IMR-90 (cell line): ENCODE data around the gene NMB. TPM values are rescaled to one million over a fixed set of nuclear protein-coding genes. Genes with fewer than 3 reads are reported as not detected.

ENCODE experiments used
- ATAC-seq: fragments of 200-7000 bp; cut with Tn5 transposase; 2 replicates; pipeline ENCODE4 v1.9.1; 2020; ENCODE audit warnings: low read depth, mild to moderate bottlenecking, moderate library complexity
- BruUV-seq: library from RNA; stranded (reverse); fragments of 400-500 nt; replicated peaks from 2 replicates; lab custom pipeline; 2021; lab: Mats Ljungman, UMichigan
- CTCF ChIA-PET: fragments of 300-600 bp; formaldehyde crosslinking; extraction: SDS; loops from one replicate; lab custom pipeline; 2021; ENCODE audit warnings: antibody characterized with exemption; lab: Yijun Ruan, JAX
- POLR2A ChIA-PET: fragments of 300-600 bp; sonication (Branson Sonifier 250); formaldehyde crosslinking; loops from one replicate; lab custom pipeline; 2022; ENCODE audit warnings: antibody characterized with exemption; ENCODE audit not compliant: unreplicated experiment; lab: Charles Lee
- DNase-seq: peaks from one replicate; pipeline ENCODE4 v3.0.0; 2013
- H2AFZ ChIP-seq: replicated peaks from 2 replicates; pipeline ENCODE3; 2013; ENCODE audit warnings: low read length, mild to moderate bottlenecking; ENCODE audit not compliant: poor library complexity
- H2AK5ac ChIP-seq: 2 replicates; pipeline ENCODE4 v1.6.1; 2013; ENCODE audit warnings: low read depth, low read length, inconsistent platforms
- H2AK9ac ChIP-seq: replicated peaks from 2 replicates; pipeline ENCODE3; 2013; ENCODE audit warnings: mild to moderate bottlenecking, low read depth, low read length, moderate library complexity; ENCODE audit not compliant: poor library complexity
- H2BK120ac ChIP-seq: 2 replicates; pipeline ENCODE4 v1.6.1; 2013; ENCODE audit warnings: low read depth, low read length, inconsistent platforms
- H2BK15ac ChIP-seq: 3 replicates; pipeline ENCODE4 v1.6.1; 2013; ENCODE audit warnings: low read depth, low read length, inconsistent platforms
- H2BK20ac ChIP-seq: 2 replicates; pipeline ENCODE4 v1.6.1; 2013; ENCODE audit warnings: low read depth, mild to moderate bottlenecking, inconsistent platforms, low read length, moderate library complexity
- H2BK5ac ChIP-seq: 2 replicates; pipeline ENCODE4 v1.6.1; 2013; ENCODE audit warnings: mild to moderate bottlenecking, low read depth, low read length, inconsistent platforms; ENCODE audit not compliant: poor library complexity, severe bottlenecking
- H3K14ac ChIP-seq: replicated peaks from 2 replicates; pipeline ENCODE4 v1.6.1; 2013; ENCODE audit warnings: low read depth, low read length, inconsistent platforms
- H3K18ac ChIP-seq: 2 replicates; pipeline ENCODE4 v1.6.1; 2013; ENCODE audit warnings: low read depth, low read length, control low read depth
- H3K23ac ChIP-seq: 2 replicates; pipeline ENCODE4 v1.6.1; 2013; ENCODE audit warnings: low read depth, low read length, inconsistent platforms
- H3K27ac ChIP-seq: 2 replicates; pipeline ENCODE4 v1.5.1; 2013; ENCODE audit warnings: mild to moderate bottlenecking, control low read depth, low read length; ENCODE audit not compliant: insufficient read depth
- H3K27me3 ChIP-seq: 2 replicates; pipeline ENCODE4 v1.6.1; 2013; ENCODE audit warnings: low read length; ENCODE audit not compliant: control insufficient read depth, insufficient read depth
- H3K36me3 ChIP-seq: 2 replicates; pipeline ENCODE4 v1.6.1; 2013; ENCODE audit warnings: low read length, mixed read lengths; ENCODE audit not compliant: control insufficient read depth, insufficient read depth
- H3K4ac ChIP-seq: 2 replicates; pipeline ENCODE4 v1.6.1; 2013; ENCODE audit warnings: low read depth, low read length, inconsistent platforms
- H3K4me1 ChIP-seq: 2 replicates; pipeline ENCODE4 v1.6.1; 2013; ENCODE audit warnings: low read length, mixed read lengths; ENCODE audit not compliant: control insufficient read depth, insufficient read depth
- H3K4me2 ChIP-seq: 2 replicates; pipeline ENCODE4 v1.6.1; 2013; ENCODE audit warnings: low read depth, mild to moderate bottlenecking, control low read depth, low read length, moderate library complexity
- H3K4me3 ChIP-seq: 2 replicates; pipeline ENCODE4 v1.5.1; 2013; ENCODE audit warnings: low read depth, mild to moderate bottlenecking, control low read depth, low read length, moderate library complexity; ENCODE audit not compliant: insufficient read depth
- H3K56ac ChIP-seq: 2 replicates; pipeline ENCODE4 v1.6.1; 2013; ENCODE audit warnings: low read length, inconsistent platforms; ENCODE audit not compliant: insufficient read depth; ENCODE audit errors: extremely low read depth
- H3K79me1 ChIP-seq, 2 experiments: 2 replicates each; pipeline ENCODE4 v1.6.1; 2013; ENCODE audit warnings: low read length in 2 of 2, inconsistent platforms in 1 of 2, low read depth in 1 of 2
- H3K9ac ChIP-seq: 2 replicates; pipeline ENCODE4 v1.6.1; 2013; ENCODE audit warnings: low read depth, low read length, control low read depth
- H3K9me1 ChIP-seq: 2 replicates; pipeline ENCODE4 v1.6.1; 2013; ENCODE audit warnings: low read length, inconsistent platforms; ENCODE audit not compliant: insufficient read depth
- H3K9me3 ChIP-seq: 2 replicates; pipeline ENCODE4 v1.6.1; 2013; ENCODE audit warnings: low read length; ENCODE audit not compliant: control insufficient read depth, insufficient read depth
- H4K20me1 ChIP-seq: 2 replicates; pipeline ENCODE4 v1.6.1; 2013; ENCODE audit warnings: low read length, inconsistent platforms; ENCODE audit not compliant: insufficient read depth
- H4K5ac ChIP-seq: 2 replicates; pipeline ENCODE4 v1.6.1; 2013; ENCODE audit warnings: mild to moderate bottlenecking, low read depth, low read length, control low read depth
- H4K8ac ChIP-seq, 2 experiments: 2 replicates each; pipeline ENCODE4 v1.6.1; 2013; ENCODE audit warnings: low read depth in 2 of 2, low read length in 2 of 2, control low read depth in 1 of 2, inconsistent platforms in 1 of 2
- H4K91ac ChIP-seq: 2 replicates; pipeline ENCODE4 v1.6.1; 2013; ENCODE audit warnings: low read depth, low read length, inconsistent platforms; ENCODE audit not compliant: insufficient read depth
- BHLHE40 ChIP-seq: fragments of 150-350 bp; IDR thresholded peaks from 2 replicates; pipeline ENCODE4 v1.6.1; 2016; ENCODE audit warnings: mild to moderate bottlenecking, low read depth, low read length
- CEBPB ChIP-seq: IDR thresholded peaks from 2 replicates; pipeline ENCODE4 v1.6.1; 2012; ENCODE audit warnings: low read depth, low read length, improper control_type of control experiment
- CHD1 ChIP-seq: IDR thresholded peaks from 2 replicates; pipeline ENCODE4 v1.6.1; 2012; ENCODE audit warnings: low read depth, low read length, improper control_type of control experiment
- CTCF ChIP-seq: conservative IDR thresholded peaks from 2 replicates; pipeline ENCODE4 v1.5.1; 2012; ENCODE audit warnings: mild to moderate bottlenecking, low read depth, low read length, improper control_type of control experiment
- FOS ChIP-seq: fragments of 150-350 bp; IDR thresholded peaks from 2 replicates; pipeline ENCODE4 v1.6.1; 2016; ENCODE audit warnings: low read depth, low read length
- MAFK ChIP-seq: IDR thresholded peaks from 2 replicates; pipeline ENCODE4 v1.6.1; 2012; ENCODE audit warnings: low read depth, low read length, improper control_type of control experiment
- MAZ ChIP-seq: IDR thresholded peaks from 2 replicates; pipeline ENCODE4 v1.6.1; 2012; ENCODE audit warnings: low read depth, mild to moderate bottlenecking, low read length, improper control_type of control experiment, moderate library complexity, borderline replicate concordance
- MXI1 ChIP-seq: IDR thresholded peaks from 2 replicates; pipeline ENCODE4 v1.6.1; 2012; ENCODE audit warnings: low read depth, mild to moderate bottlenecking, low read length, moderate library complexity, borderline replicate concordance
- POLR2A ChIP-seq: IDR thresholded peaks from 2 replicates; pipeline ENCODE4 v1.6.1; 2012; ENCODE audit warnings: mild to moderate bottlenecking, low read depth, low read length
- RAD21 ChIP-seq: IDR thresholded peaks from 2 replicates; pipeline ENCODE4 v1.6.1; 2012; ENCODE audit warnings: low read length, improper control_type of control experiment
- RCOR1 ChIP-seq: IDR thresholded peaks from 2 replicates; pipeline ENCODE4 v1.6.1; 2012; ENCODE audit warnings: mild to moderate bottlenecking, low read length, improper control_type of control experiment; ENCODE audit not compliant: insufficient replicate concordance
- RFX5 ChIP-seq: IDR thresholded peaks from 2 replicates; pipeline ENCODE4 v1.8.0; 2012; ENCODE audit warnings: low read depth, mild to moderate bottlenecking, low read length, moderate library complexity
- WGBS, 2 experiments: methylation state at CpG; one replicate each; pipeline versions ENCODE4 v1.1.5 to v1.1.7; 2013; ENCODE audit warnings: missing lambda C conversion rate in 2 of 2; ENCODE audit not compliant: insufficient read length in 1 of 2; ENCODE audit errors: extremely low coverage in 2 of 2; 5-methylcytosine and 5-hydroxymethylcytosine counted together
- dilution Hi-C: fragments of 300-500 bp; cut with HindIII; formaldehyde crosslinking; loops from one replicate; pipeline ENCODE4 v1.14.3; 2018; ENCODE audit warnings: low sequenced_read_pairs; ENCODE audit not compliant: unreplicated experiment
- in situ Hi-C: fragments of 300-500 bp; cut with MboI; formaldehyde crosslinking; loops from 3 replicates; pipeline ENCODE4 v1.14.3; 2019; ENCODE audit warnings: low sequenced_read_pairs, inconsistent platforms, mixed read lengths
- intact Hi-C: fragments of 100-400 bp; cut with micrococcal nuclease; formaldehyde crosslinking; loops from 2 replicates; pipeline ENCODE4 v1.10.0; 2022
- polyA plus RNA-seq, 3 experiments: library from polyadenylated mRNA; depleted of rRNA; stranded (reverse); fragments of >200 nt; gene quantifications; 2 replicates each; pipeline ENCODE4 v1.2.3, GENCODE V29; 2012; ENCODE audit warnings: low replicate concordance in 1 of 3
- total RNA-seq: library from RNA; depleted of rRNA; stranded (reverse); fragments of >200 nt; gene quantifications from 2 replicates; pipeline ENCODE4 v1.2.3, GENCODE V29; 2012
- TF ChIP-seq, protein P1 (sequence below): fragments of 150-350 bp; IDR thresholded peaks from 2 replicates; pipeline ENCODE4 v1.6.1; 2017; ENCODE audit warnings: mild to moderate bottlenecking, antibody characterized with exemption, low read length, low read depth
- TF ChIP-seq, protein P2 (sequence below): fragments of 150-350 bp; IDR thresholded peaks from 2 replicates; pipeline ENCODE4 v1.6.1; 2016; ENCODE audit warnings: low read depth, mild to moderate bottlenecking, low read length, moderate library complexity, borderline replicate concordance

NMB gene
- total and polyA plus RNA-seq, 2 of the 4 experiments (the other 2 are of a cell fraction) = 1.3 to 3.8 TPM

GRCh38 chr15:84699538-84700191 is 41.7 kb upstream of the NMB start:
- peaks cover 36 to 44% of the 10 kb centered on the region in 2 experiments for H3K79me1 ChIP-seq
- no peaks in the 10 kb centered on the region; the same call in 1 of the 2 replicates for H3K36me3 ChIP-seq
- in situ Hi-C loops (no loop called here), dilution Hi-C loops (no loop called here), intact Hi-C loops (no loop called here)
- no peak overlapping the region for H3K23ac ChIP-seq
- 80% methylated on average over 1 of the region's 8 CpGs; no CpG with 5 or more reads in 1 of the 2 experiments for WGBS, 2 experiments
- H2AFZ ChIP-seq = no peak overlapping the region
- no peak overlapping the region for H3K4me3 ChIP-seq
- no peak overlapping the region for H2BK120ac ChIP-seq
- no peak overlapping the region for H3K4me2 ChIP-seq
- no TSS peak for BruUV-seq
- POLR2A ChIA-PET = no interaction called here
- CTCF ChIA-PET = no interaction called here
- no peak for TF ChIP-seq MAFK
- no peak for TF ChIP-seq MAZ
- no peak for TF ChIP-seq BHLHE40
- TF ChIP-seq RAD21 = no peak
- no peak for TF ChIP-seq CEBPB
- no peak for TF ChIP-seq POLR2A
- TF ChIP-seq CTCF = no peak
- TF ChIP-seq, protein P1, sequence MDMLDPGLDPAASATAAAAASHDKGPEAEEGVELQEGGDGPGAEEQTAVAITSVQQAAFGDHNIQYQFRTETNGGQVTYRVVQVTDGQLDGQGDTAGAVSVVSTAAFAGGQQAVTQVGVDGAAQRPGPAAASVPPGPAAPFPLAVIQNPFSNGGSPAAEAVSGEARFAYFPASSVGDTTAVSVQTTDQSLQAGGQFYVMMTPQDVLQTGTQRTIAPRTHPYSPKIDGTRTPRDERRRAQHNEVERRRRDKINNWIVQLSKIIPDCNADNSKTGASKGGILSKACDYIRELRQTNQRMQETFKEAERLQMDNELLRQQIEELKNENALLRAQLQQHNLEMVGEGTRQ = no peak
- no peak for TF ChIP-seq RCOR1
- TF ChIP-seq FOS = no peak
- no peak for TF ChIP-seq CHD1
- TF ChIP-seq, protein P2, sequence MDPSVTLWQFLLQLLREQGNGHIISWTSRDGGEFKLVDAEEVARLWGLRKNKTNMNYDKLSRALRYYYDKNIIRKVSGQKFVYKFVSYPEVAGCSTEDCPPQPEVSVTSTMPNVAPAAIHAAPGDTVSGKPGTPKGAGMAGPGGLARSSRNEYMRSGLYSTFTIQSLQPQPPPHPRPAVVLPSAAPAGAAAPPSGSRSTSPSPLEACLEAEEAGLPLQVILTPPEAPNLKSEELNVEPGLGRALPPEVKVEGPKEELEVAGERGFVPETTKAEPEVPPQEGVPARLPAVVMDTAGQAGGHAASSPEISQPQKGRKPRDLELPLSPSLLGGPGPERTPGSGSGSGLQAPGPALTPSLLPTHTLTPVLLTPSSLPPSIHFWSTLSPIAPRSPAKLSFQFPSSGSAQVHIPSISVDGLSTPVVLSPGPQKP = no peak
- TF ChIP-seq MXI1 = no peak
- TF ChIP-seq RFX5 = no peak
- H3K27me3 ChIP-seq = no peaks in the 10 kb centered on the region
- no peak overlapping the region for H4K5ac ChIP-seq
- DNase-seq (no peak), ATAC-seq (no peak)
- H2BK5ac ChIP-seq = no peak overlapping the region
- H3K4me1 ChIP-seq = peaks cover 5% of the 10 kb centered on the region
- no peak overlapping the region for H2AK5ac ChIP-seq
- H3K4ac ChIP-seq = no peak overlapping the region
- no peak overlapping the region for H3K56ac ChIP-seq
- H3K9ac ChIP-seq = no peak overlapping the region
- H3K18ac ChIP-seq = no peak overlapping the region
- H3K9me3 ChIP-seq = no peaks in the 10 kb centered on the region
- no peak overlapping the region for H2AK9ac ChIP-seq
- H3K9me1 ChIP-seq = peaks cover 17% of the 10 kb centered on the region
- peaks cover 68% of the 10 kb centered on the region for H4K20me1 ChIP-seq
- H2BK20ac ChIP-seq = no peak overlapping the region
- H4K91ac ChIP-seq = no peak overlapping the region
- H3K27ac ChIP-seq = no peak overlapping the region
- no peak overlapping the region for H3K14ac ChIP-seq
- no peak overlapping the region for H4K8ac ChIP-seq
- H2BK15ac ChIP-seq = no peak overlapping the region
